Adrenal gland (tissue), 5 donors: ENCODE data around the gene STRIT1.

Experiments
- CTCF ChIP-seq, 6 experiments: fragments of 450-650 bp in 4 of 6; fragments of 200-600 bp in 2 of 6; sonication (generic) in 1 of 6; IDR thresholded peaks; 1 replicate in 5 of 6; 2 replicates in 1 of 6; pipeline versions ENCODE4 v1.5.1 to v1.8.0; 2016 to 2021; ENCODE audit warnings: antibody characterized with exemption in 6 of 6, mild to moderate bottlenecking in 2 of 6, moderate library complexity in 1 of 6
- POLR2A ChIP-seq, 2 donors: fragments of 450-650 bp; IDR thresholded peaks; one replicate each; pipeline ENCODE4 v1.6.1; 2017; ENCODE audit warnings: antibody characterized with exemption in 2 of 2, mild to moderate bottlenecking in 2 of 2, moderate library complexity in 1 of 2
- donor health status: DM: no; HTN: no; CAD: no.

DNA sequence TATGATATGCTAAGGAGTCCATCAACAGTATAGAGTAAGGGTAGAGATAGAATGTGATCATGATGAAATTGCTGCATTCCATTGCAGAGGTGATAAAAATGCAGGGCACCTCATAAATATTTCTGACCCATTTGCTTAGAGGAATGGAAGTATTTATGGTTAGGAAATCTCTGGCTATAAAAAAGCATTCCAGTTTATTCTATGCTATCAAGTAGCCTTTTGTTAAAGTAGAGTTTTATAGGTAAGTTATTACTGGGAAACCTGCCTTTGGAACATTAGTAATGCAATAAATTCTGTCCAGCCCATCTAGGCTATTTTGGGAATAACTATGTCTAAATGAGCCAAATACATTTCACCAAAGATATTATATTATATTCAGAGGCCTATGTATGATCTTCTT, 19.8 kb upstream of the STRIT1 start:
- no peak for TF ChIP-seq POLR2A (IDR thresholded peaks at IDR 0.05)
- no peak for TF ChIP-seq CTCF (IDR thresholded peaks at IDR 0.05)
